DOHH2 (cell line): ENCODE measurements around the gene RABEPK.

Source experiments
- CTCF ChIP-seq: fragments of 200-600 bp; sonication (generic); IDR thresholded peaks from one replicate; pipeline ENCODE4 v1.5.1; 2014; ENCODE audit warnings: antibody characterized with exemption, mild to moderate bottlenecking, low read depth, low read length; ENCODE audit not compliant: poor library complexity, severe bottlenecking
- EZH2phosphoT487 ChIP-seq: fragments of 200-600 bp; sonication (generic); IDR thresholded peaks from 2 replicates; pipeline ENCODE4 v1.6.1; 2017; ENCODE audit warnings: borderline replicate concordance, mild to moderate bottlenecking, antibody characterized with exemption, low read length, moderate library complexity, mixed read lengths

- TF ChIP-seq CTCF (no peak), EZH2phosphoT487 (no peak)
Measured at GRCh38 chr9:125180876-125181275, 19.5 kb upstream of the RABEPK start.
